ENCODE results near the gene ANAPC15. TPM values are rescaled to one million over a fixed set of nuclear protein-coding genes. Genes with fewer than 3 reads are reported as not detected.
"Not testable (repeated sequence)": the region's sequence is repeated elsewhere in the genome, so short reads cannot be mapped to it uniquely, and the experiment has no call there.

ANAPC15 gene
- total RNA-seq, 1 experiment from 2014 or later: 75.4 TPM

- H3K9me3 Mint-ChIP-seq: peaks cover 11% of the 10 kb centered on the region
- CTCF ChIA-PET: interaction anchor here (2.1 kb wide), 2 partner anchors 11 to 130 kb away, joined by 10 to 12 read pairs; no protein-coding TSS in a partner anchor
- H3K27me3 Mint-ChIP-seq (ENCODE audit: low read depth): peaks cover 12% of the 10 kb centered on the region
- no peak overlapping the region for H3K27ac Mint-ChIP-seq
- H3K4me1 Mint-ChIP-seq: no peaks in the 10 kb centered on the region
- H3K4me3 Mint-ChIP-seq: no peak overlapping the region
- POLR2A ChIA-PET: no interaction called here
- 0 out of 2 replicates have a peak, but pooled peaks cover 3% of the 10 kb centered on the region for H3K36me3 Mint-ChIP-seq
- ATAC-seq (no peak), DNase-seq (ENCODE audit: low spot score) (no peak)
- TF ChIP-seq NR2C2 (CRISPR knock-in tag; IDR thresholded peaks at IDR 0.05) (no peak), TCF7 (CRISPR knock-in tag; IDR thresholded peaks at IDR 0.05; ENCODE audit: low read depth) (no peak), NFYB (CRISPR knock-in tag; conservative IDR thresholded peaks at IDR 0.05; ENCODE audit: low read depth) (no peak), E2F1 (CRISPR knock-in tag; IDR thresholded peaks at IDR 0.05) (no peak), USF1 (CRISPR knock-in tag; IDR thresholded peaks at IDR 0.05) (no peak), SMAD3 (CRISPR knock-in tag; IDR thresholded peaks at IDR 0.05; ENCODE audit: borderline replicate concordance) (no peak)
- TF ChIP-seq, protein P1, sequence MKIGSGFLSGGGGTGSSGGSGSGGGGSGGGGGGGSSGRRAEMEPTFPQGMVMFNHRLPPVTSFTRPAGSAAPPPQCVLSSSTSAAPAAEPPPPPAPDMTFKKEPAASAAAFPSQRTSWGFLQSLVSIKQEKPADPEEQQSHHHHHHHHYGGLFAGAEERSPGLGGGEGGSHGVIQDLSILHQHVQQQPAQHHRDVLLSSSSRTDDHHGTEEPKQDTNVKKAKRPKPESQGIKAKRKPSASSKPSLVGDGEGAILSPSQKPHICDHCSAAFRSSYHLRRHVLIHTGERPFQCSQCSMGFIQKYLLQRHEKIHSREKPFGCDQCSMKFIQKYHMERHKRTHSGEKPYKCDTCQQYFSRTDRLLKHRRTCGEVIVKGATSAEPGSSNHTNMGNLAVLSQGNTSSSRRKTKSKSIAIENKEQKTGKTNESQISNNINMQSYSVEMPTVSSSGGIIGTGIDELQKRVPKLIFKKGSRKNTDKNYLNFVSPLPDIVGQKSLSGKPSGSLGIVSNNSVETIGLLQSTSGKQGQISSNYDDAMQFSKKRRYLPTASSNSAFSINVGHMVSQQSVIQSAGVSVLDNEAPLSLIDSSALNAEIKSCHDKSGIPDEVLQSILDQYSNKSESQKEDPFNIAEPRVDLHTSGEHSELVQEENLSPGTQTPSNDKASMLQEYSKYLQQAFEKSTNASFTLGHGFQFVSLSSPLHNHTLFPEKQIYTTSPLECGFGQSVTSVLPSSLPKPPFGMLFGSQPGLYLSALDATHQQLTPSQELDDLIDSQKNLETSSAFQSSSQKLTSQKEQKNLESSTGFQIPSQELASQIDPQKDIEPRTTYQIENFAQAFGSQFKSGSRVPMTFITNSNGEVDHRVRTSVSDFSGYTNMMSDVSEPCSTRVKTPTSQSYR (CRISPR knock-in tag; IDR thresholded peaks at IDR 0.05): no peak
Measured at GRCh38 chr11:72154816-72155215, 42.3 kb upstream of the ANAPC15 start.

GRCh38 chr11:72153874-72154273 is 41.4 kb upstream of the ANAPC15 start:
- ATAC-seq; H3K27me3 Mint-ChIP-seq (ENCODE audit: low read depth); POLR2A ChIA-PET; H3K36me3 Mint-ChIP-seq; H3K27ac Mint-ChIP-seq; DNase-seq (ENCODE audit: low spot score); H3K4me3 Mint-ChIP-seq; H3K4me1 Mint-ChIP-seq: not testable (repeated sequence)
- CTCF ChIA-PET: interaction anchor here (1.2 to 2.1 kb wide), 3 partner anchors 10 to 129 kb away, joined by 4 to 12 read pairs (median 10); no protein-coding TSS in a partner anchor
- H3K9me3 Mint-ChIP-seq: peaks cover 11% of the 10 kb centered on the region

- Mint-ChIP-seq H3K36me3 (0 out of 2 replicates have a peak, but pooled peaks cover 3% of the 10 kb centered on the region), H3K27ac (no peak overlapping the region), H3K9me3 (peaks cover 11% of the 10 kb centered on the region), H3K4me1 (no peaks in the 10 kb centered on the region), H3K27me3 (ENCODE audit: low read depth) (no peaks in the 10 kb centered on the region; the same call in 1 of the 2 replicates), H3K4me3 (no peak overlapping the region)
- TF ChIP-seq, protein P2, sequence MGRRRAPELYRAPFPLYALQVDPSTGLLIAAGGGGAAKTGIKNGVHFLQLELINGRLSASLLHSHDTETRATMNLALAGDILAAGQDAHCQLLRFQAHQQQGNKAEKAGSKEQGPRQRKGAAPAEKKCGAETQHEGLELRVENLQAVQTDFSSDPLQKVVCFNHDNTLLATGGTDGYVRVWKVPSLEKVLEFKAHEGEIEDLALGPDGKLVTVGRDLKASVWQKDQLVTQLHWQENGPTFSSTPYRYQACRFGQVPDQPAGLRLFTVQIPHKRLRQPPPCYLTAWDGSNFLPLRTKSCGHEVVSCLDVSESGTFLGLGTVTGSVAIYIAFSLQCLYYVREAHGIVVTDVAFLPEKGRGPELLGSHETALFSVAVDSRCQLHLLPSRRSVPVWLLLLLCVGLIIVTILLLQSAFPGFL (CRISPR knock-in tag; IDR thresholded peaks at IDR 0.05; ENCODE audit: borderline replicate concordance): no peak
- TF ChIP-seq NR2C2 (CRISPR knock-in tag; IDR thresholded peaks at IDR 0.05) (no peak), E2F5 (CRISPR knock-in tag; IDR thresholded peaks at IDR 0.05) (no peak), ZNF396 (CRISPR knock-in tag; IDR thresholded peaks at IDR 0.05; ENCODE audit: borderline replicate concordance) (no peak), ESRRA (CRISPR knock-in tag; IDR thresholded peaks at IDR 0.05; ENCODE audit: borderline replicate concordance) (no peak), RELA (CRISPR knock-in tag; IDR thresholded peaks at IDR 0.05; ENCODE audit: borderline replicate concordance) (no peak)
- TF ChIP-seq, protein P3, sequence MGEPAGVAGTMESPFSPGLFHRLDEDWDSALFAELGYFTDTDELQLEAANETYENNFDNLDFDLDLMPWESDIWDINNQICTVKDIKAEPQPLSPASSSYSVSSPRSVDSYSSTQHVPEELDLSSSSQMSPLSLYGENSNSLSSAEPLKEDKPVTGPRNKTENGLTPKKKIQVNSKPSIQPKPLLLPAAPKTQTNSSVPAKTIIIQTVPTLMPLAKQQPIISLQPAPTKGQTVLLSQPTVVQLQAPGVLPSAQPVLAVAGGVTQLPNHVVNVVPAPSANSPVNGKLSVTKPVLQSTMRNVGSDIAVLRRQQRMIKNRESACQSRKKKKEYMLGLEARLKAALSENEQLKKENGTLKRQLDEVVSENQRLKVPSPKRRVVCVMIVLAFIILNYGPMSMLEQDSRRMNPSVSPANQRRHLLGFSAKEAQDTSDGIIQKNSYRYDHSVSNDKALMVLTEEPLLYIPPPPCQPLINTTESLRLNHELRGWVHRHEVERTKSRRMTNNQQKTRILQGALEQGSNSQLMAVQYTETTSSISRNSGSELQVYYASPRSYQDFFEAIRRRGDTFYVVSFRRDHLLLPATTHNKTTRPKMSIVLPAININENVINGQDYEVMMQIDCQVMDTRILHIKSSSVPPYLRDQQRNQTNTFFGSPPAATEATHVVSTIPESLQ (CRISPR knock-in tag; IDR thresholded peaks at IDR 0.05): no peak
- TF ChIP-seq, protein P4, sequence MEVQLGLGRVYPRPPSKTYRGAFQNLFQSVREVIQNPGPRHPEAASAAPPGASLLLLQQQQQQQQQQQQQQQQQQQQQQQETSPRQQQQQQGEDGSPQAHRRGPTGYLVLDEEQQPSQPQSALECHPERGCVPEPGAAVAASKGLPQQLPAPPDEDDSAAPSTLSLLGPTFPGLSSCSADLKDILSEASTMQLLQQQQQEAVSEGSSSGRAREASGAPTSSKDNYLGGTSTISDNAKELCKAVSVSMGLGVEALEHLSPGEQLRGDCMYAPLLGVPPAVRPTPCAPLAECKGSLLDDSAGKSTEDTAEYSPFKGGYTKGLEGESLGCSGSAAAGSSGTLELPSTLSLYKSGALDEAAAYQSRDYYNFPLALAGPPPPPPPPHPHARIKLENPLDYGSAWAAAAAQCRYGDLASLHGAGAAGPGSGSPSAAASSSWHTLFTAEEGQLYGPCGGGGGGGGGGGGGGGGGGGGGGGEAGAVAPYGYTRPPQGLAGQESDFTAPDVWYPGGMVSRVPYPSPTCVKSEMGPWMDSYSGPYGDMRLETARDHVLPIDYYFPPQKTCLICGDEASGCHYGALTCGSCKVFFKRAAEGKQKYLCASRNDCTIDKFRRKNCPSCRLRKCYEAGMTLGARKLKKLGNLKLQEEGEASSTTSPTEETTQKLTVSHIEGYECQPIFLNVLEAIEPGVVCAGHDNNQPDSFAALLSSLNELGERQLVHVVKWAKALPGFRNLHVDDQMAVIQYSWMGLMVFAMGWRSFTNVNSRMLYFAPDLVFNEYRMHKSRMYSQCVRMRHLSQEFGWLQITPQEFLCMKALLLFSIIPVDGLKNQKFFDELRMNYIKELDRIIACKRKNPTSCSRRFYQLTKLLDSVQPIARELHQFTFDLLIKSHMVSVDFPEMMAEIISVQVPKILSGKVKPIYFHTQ (CRISPR knock-in tag; IDR thresholded peaks at IDR 0.05): no peak
- no peak for DNase-seq (ENCODE audit: low spot score)
- POLR2A ChIA-PET: no interaction called here
- CTCF ChIA-PET: no interaction called here
- no peak for ATAC-seq
Measured at GRCh38 chr11:72150882-72151281, 38.4 kb upstream of the ANAPC15 start.

Measured in WTC11 (cell line).